GM10248 (cell line): ENCODE measurements around the gene MEAF6.

Source experiments
- CTCF ChIA-PET: fragments of 300-600 bp; sonication (Branson Sonifier 250); formaldehyde crosslinking; extraction: SDS; loops from one replicate; lab custom pipeline; 2021; ENCODE audit warnings: antibody characterized with exemption; lab: Yijun Ruan, JAX
- POLR2A ChIA-PET: fragments of 350-650 bp; sonication (Branson Sonifier 250); formaldehyde crosslinking; extraction: SDS; loops from one replicate; lab custom pipeline; 2020; ENCODE audit warnings: antibody characterized with exemption; lab: Yijun Ruan, JAX
- DNase-seq: peaks from one replicate; pipeline ENCODE4 v3.0.0; 2012; ENCODE audit errors: extremely low spot score
- CTCF ChIP-seq: IDR thresholded peaks from 2 replicates; pipeline ENCODE4 v1.5.1; 2012; ENCODE audit warnings: mild to moderate bottlenecking, low read depth; ENCODE audit errors: extremely low read depth, missing control alignments, control extremely low read depth

MEAF6 gene

GRCh38 chr1:37477198-37477931, 37.2 kb downstream of the MEAF6 start:
- DNase-seq: peak; percentile 85
- POLR2A ChIA-PET: interaction anchor here (0.6 to 6.0 kb wide), 4 partner anchors 9 to 931 kb away, joined by 3 to 112 read pairs (median 4); partner anchors contain the start of gene MEAF6
- CTCF ChIA-PET: interaction anchor here (0.9 to 10.9 kb wide), 8 partner anchors 9 to 56 kb away, joined by 3 to 142 read pairs (median 4); partner anchors contain the start of gene MEAF6
- no peak for TF ChIP-seq CTCF

- POLR2A ChIA-PET: interaction anchor here (0.6 to 6.0 kb wide), 7 partner anchors 10 to 483 kb away, joined by 4 to 112 read pairs (median 6); partner anchors contain the start of gene MEAF6
- no peak for DNase-seq
- TF ChIP-seq CTCF: no peak
Observed at GRCh38 chr1:37476460-37477197, 37.9 kb downstream of the MEAF6 start.

GRCh38 chr1:37476087-37476452, 38.5 kb downstream of the MEAF6 start:
- no peak for DNase-seq
- ChIA-PET CTCF (interaction anchor here (1.1 to 10.9 kb wide), 7 partner anchors 10 to 214 kb away, joined by 3 to 142 read pairs (median 8); partner anchors contain the start of gene MEAF6), POLR2A (interaction anchor here (0.6 to 6.0 kb wide), 8 partner anchors 10 to 484 kb away, joined by 3 to 112 read pairs (median 6); partner anchors contain the start of gene MEAF6)
- TF ChIP-seq CTCF: no peak

More at GRCh38 chr1:37476460-37477197, 37.9 kb downstream of the MEAF6 start:
- CTCF ChIA-PET: interaction anchor here (1.1 to 10.9 kb wide), 7 partner anchors 8 to 213 kb away, joined by 3 to 142 read pairs (median 4); partner anchors contain the start of gene MEAF6

- POLR2A ChIA-PET: interaction anchor here (0.6 to 6.0 kb wide), 15 partner anchors 9 to 1169 kb away, joined by 3 to 112 read pairs (median 6); partner anchors contain the start of genes MEAF6, MRPS15, OSCP1 and SH3D21
- CTCF ChIA-PET: interaction anchor here (0.7 to 10.9 kb wide), 10 partner anchors 10 to 214 kb away, joined by 3 to 142 read pairs (median 4); partner anchors contain the start of gene MEAF6
- no peak for TF ChIP-seq CTCF
- no peak for DNase-seq
Observed at GRCh38 chr1:37475380-37476086, 39.0 kb downstream of the MEAF6 start.

- ChIA-PET POLR2A (interaction anchor here (0.5 to 6.0 kb wide), 16 partner anchors 8 to 1168 kb away, joined by 3 to 112 read pairs (median 4); partner anchors contain the start of genes MEAF6, MRPS15, OSCP1 and SH3D21), CTCF (interaction anchor here (0.7 to 10.9 kb wide), 10 partner anchors 9 to 215 kb away, joined by 3 to 142 read pairs (median 4); partner anchors contain the start of gene MEAF6)
- no peak for DNase-seq
- no peak for TF ChIP-seq CTCF
Observed at GRCh38 chr1:37474697-37475379, 39.7 kb downstream of the MEAF6 start.
